GM21526 (cell line): ENCODE results near the gene GSC2.

Source experiments
- ATAC-seq: cut with Tn5 transposase; IDR thresholded peaks from one replicate; pipeline ENCODE4 v1.9.1; 2021; ENCODE audit warnings: moderate library complexity; ENCODE audit not compliant: unreplicated experiment, low FRiP score

Gene GSC2

GRCh38 chr22:19103880-19104821 lies 45.9 kb downstream of the GSC2 start:
- no peak for ATAC-seq

GRCh38 chr22:19098157-19098556 lies 51.9 kb downstream of the GSC2 start:
- no peak for ATAC-seq

GRCh38 chr22:19097518-19097917 lies 52.6 kb downstream of the GSC2 start:
- ATAC-seq = no peak
